Measurements from ENCODE around the gene COMP.

DNA sequence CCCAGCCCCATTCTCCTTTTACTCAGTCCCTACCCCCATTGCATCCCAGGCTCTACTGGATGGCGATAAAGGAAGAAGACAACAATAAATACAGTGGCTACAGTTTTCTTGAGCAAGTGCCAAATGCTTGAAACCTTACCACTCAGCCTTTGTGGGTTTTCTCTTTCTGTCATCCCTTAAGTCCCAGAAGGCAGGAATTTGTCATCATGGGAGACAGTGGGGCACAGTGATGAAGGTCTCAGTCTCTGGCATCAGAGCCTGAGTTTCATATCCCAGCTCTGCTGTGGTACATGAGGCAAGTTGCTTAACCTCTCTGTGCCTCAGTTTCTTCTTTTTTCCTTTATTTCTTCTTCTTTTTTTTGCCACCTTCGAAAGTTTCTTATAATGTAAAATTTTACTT, 5.1 kb upstream of the COMP start:
- TF ChIP-seq SNAI2 (CRISPR knock-in tag; IDR thresholded peaks at IDR 0.05) (no peak), ISL1 (CRISPR knock-in tag; IDR thresholded peaks at IDR 0.05) (no peak), RARB (CRISPR knock-in tag; IDR thresholded peaks at IDR 0.05) (no peak), ARNTL (CRISPR knock-in tag; IDR thresholded peaks at IDR 0.05; ENCODE audit: borderline replicate concordance, low read depth) (no peak), ZFP30 (CRISPR knock-in tag; IDR thresholded peaks at IDR 0.05) (no peak), ESRRG (CRISPR knock-in tag; IDR thresholded peaks at IDR 0.05) (no peak)
- TF ChIP-seq, protein P1, sequence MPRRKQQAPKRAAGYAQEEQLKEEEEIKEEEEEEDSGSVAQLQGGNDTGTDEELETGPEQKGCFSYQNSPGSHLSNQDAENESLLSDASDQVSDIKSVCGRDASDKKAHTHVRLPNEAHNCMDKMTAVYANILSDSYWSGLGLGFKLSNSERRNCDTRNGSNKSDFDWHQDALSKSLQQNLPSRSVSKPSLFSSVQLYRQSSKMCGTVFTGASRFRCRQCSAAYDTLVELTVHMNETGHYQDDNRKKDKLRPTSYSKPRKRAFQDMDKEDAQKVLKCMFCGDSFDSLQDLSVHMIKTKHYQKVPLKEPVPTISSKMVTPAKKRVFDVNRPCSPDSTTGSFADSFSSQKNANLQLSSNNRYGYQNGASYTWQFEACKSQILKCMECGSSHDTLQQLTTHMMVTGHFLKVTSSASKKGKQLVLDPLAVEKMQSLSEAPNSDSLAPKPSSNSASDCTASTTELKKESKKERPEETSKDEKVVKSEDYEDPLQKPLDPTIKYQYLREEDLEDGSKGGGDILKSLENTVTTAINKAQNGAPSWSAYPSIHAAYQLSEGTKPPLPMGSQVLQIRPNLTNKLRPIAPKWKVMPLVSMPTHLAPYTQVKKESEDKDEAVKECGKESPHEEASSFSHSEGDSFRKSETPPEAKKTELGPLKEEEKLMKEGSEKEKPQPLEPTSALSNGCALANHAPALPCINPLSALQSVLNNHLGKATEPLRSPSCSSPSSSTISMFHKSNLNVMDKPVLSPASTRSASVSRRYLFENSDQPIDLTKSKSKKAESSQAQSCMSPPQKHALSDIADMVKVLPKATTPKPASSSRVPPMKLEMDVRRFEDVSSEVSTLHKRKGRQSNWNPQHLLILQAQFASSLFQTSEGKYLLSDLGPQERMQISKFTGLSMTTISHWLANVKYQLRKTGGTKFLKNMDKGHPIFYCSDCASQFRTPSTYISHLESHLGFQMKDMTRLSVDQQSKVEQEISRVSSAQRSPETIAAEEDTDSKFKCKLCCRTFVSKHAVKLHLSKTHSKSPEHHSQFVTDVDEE (CRISPR knock-in tag; IDR thresholded peaks at IDR 0.05): no peak

Measured in SK-N-SH treated with all-trans-retinoic acid at 6 μM for 48 hours (cell line).